Measurements from ENCODE around the gene GFPT2. TPM values are rescaled to one million over a fixed set of nuclear protein-coding genes. Genes with fewer than 3 reads are reported as not detected.

The GFPT2 gene
- total RNA-seq, 1 donor from 2014 or later: 8.4 TPM

DNA sequence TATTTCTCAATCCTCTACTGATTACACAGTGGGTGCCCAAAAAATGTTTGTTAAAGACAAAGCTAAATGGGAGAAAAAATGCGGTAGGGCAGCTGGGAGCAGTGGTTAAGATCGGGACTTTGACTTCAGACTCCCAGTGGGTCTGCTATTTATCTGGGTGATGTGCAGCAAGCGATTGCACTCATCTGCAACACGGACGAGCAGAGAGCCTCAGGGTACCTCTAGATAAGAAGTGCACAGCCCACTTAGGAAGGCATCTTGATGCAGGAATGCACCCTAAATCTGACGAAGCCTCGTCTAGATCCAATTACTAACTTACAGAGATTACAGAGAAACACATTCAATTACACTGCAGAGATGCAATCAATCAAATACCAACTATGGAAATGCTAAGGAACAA is 65.3 kb downstream of the GFPT2 start:
- no peaks in the 10 kb centered on the region for H3K27me3 ChIP-seq (ENCODE audit: low read depth)
- peaks cover 29% of the 10 kb centered on the region for H3K4me1 ChIP-seq
- no peak for DNase-seq
- no peaks in the 10 kb centered on the region for H3K9me3 ChIP-seq (replicated peaks)
- no peak for TF ChIP-seq CTCF (IDR thresholded peaks at IDR 0.05; ENCODE audit: borderline replicate concordance)
- intact Hi-C loops (cut with micrococcal nuclease): no loop called here
- H3K27ac ChIP-seq (replicated peaks): no peak overlapping the region
- peaks cover 7% of the 10 kb centered on the region for H3K36me3 ChIP-seq
- H3K4me3 ChIP-seq: no peak overlapping the region

DNA sequence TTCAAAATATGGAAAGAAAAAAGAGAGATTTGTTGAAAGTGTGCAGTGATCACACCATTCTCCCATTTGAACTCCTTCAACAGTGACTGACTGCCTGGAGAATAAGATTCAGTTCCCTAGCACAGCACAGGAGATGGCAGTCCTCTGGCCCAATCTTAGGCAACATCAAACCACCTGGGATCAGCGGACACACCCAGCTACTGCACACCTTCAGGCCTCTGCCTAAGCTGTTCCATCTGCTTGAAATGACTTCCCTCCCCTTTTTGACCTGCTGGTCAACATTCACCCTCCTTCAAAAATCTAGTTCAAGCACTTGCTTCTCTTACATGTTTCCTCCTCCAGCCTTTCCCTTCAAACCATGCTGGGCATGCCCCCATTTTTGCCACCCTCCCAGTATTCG is 65.7 kb downstream of the GFPT2 start:
- intact Hi-C loops (cut with micrococcal nuclease): no loop called here
- H3K9me3 ChIP-seq (replicated peaks): no peaks in the 10 kb centered on the region
- H3K36me3 ChIP-seq: peaks cover 7% of the 10 kb centered on the region
- peaks cover 30% of the 10 kb centered on the region for H3K4me1 ChIP-seq
- TF ChIP-seq CTCF (IDR thresholded peaks at IDR 0.05; ENCODE audit: borderline replicate concordance): no peak
- no peak for DNase-seq
- no peak overlapping the region for H3K4me3 ChIP-seq
- no peak overlapping the region for H3K27ac ChIP-seq (replicated peaks)
- H3K27me3 ChIP-seq (ENCODE audit: low read depth): no peaks in the 10 kb centered on the region

GRCh38 chr5:180284149-180284548 is 69.0 kb downstream of the GFPT2 start:
- no peak for DNase-seq
- TF ChIP-seq CTCF (IDR thresholded peaks at IDR 0.05; ENCODE audit: borderline replicate concordance): no peak
- Histone ChIP-seq H3K27me3 (ENCODE audit: low read depth) (no peaks in the 10 kb centered on the region), H3K4me3 (no peak overlapping the region), H3K9me3 (replicated peaks) (no peaks in the 10 kb centered on the region), H3K36me3 (peaks cover 24% of the 10 kb centered on the region), H3K4me1 (peaks cover 11% of the 10 kb centered on the region), H3K27ac (replicated peaks) (no peak overlapping the region)
- intact Hi-C loops (cut with micrococcal nuclease): no loop called here

DNA sequence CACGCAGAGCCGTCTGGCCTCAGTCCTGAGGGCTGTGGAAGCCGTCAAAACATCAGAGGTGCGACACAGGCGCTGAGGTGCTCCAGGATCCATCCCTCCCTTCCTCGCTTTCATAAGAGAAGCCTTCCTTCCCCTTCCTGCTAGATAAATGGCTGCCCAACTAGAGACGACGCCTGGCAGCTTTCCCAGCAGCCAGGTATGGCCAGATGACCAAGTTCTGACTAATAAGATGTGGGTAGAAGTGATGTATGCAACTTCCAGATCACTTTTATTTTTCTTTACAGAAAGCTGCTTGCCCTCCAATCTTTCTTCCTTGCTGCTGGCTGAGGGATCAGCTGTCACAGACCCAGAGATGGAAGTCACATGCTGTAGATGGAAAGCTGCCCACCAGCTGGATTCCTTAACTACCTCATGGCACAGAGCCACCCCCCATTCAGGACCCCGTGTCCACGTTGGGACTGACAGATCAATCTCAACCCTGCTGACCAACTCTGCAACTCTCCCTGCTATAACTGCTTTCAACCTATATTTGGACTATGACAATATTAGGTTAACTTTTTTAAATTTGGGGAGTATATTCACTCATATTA is 70.0 kb downstream of the GFPT2 start:
- Histone ChIP-seq H3K27ac (replicated peaks) (no peak overlapping the region), H3K9me3 (replicated peaks) (no peaks in the 10 kb centered on the region), H3K4me1 (peaks cover 11% of the 10 kb centered on the region), H3K36me3 (peaks cover 34% of the 10 kb centered on the region), H3K27me3 (ENCODE audit: low read depth) (no peaks in the 10 kb centered on the region), H3K4me3 (no peak overlapping the region)
- DNase-seq: no peak
- intact Hi-C loops (cut with micrococcal nuclease): no loop called here
- no peak for TF ChIP-seq CTCF (IDR thresholded peaks at IDR 0.05; ENCODE audit: borderline replicate concordance)

DNA sequence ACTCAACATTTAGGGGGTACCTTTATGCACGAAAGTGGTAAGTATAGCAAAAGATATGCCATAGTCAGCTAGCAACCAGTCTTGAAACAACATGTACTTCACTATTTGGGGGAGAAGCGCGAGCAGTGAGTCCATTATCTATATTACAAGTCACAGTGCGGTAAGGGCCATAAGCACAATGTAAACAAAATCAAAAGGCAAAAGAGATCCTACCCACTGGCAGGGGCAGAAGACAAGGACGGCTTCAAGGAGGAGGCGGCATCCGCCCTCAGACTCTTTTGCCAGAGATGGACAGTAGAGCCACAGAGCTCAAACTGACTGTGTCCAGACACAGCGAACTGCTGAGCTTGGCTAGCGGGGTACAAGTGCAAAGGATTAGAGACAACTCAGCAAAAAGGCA is 70.9 kb downstream of the GFPT2 start:
- DNase-seq: no peak
- TF ChIP-seq CTCF (IDR thresholded peaks at IDR 0.05; ENCODE audit: borderline replicate concordance): no peak
- Histone ChIP-seq H3K27ac (replicated peaks) (no peak overlapping the region), H3K9me3 (replicated peaks) (no peaks in the 10 kb centered on the region), H3K4me3 (no peak overlapping the region), H3K36me3 (peaks cover 43% of the 10 kb centered on the region), H3K27me3 (ENCODE audit: low read depth) (no peaks in the 10 kb centered on the region), H3K4me1 (peaks cover 11% of the 10 kb centered on the region)
- intact Hi-C loops (cut with micrococcal nuclease): no loop called here
